ENCODE results near the gene TAF1.

GRCh38 chrX:71493111-71493613, 127.0 kb downstream of the TAF1 start:
- TF ChIP-seq CTCF (IDR thresholded peaks at IDR 0.05; ENCODE audit: poor library complexity, severe bottlenecking): no peak
- no peak for TF ChIP-seq EZH2 (IDR thresholded peaks at IDR 0.05; ENCODE audit: borderline replicate concordance, insufficient read depth, low read length, poor library complexity, severe bottlenecking)
- no peak for TF ChIP-seq POLR2AphosphoS5 (IDR thresholded peaks at IDR 0.05)
- no peak for TF ChIP-seq SMC3 (conservative IDR thresholded peaks at IDR 0.05; ENCODE audit: poor library complexity)
- no peak for TF ChIP-seq EP300 (conservative IDR thresholded peaks at IDR 0.05; ENCODE audit: poor library complexity, severe bottlenecking)

All from neural cell (in vitro differentiated cells).